Stimulated activated CD8-positive, alpha-beta memory T cell treated with anti-CD3 and anti-CD28 coated beads, Interleukin-15, amount 100 ng/mL, for 48 hours (primary cell): ENCODE measurements around the gene ZNF593.

Experiments used
- DNase-seq, 2 donors: peaks; one replicate each; pipeline ENCODE4 v3.0.0-alpha.2; 2020; ENCODE audit warnings: low read depth in 2 of 2

Gene ZNF593

DNA sequence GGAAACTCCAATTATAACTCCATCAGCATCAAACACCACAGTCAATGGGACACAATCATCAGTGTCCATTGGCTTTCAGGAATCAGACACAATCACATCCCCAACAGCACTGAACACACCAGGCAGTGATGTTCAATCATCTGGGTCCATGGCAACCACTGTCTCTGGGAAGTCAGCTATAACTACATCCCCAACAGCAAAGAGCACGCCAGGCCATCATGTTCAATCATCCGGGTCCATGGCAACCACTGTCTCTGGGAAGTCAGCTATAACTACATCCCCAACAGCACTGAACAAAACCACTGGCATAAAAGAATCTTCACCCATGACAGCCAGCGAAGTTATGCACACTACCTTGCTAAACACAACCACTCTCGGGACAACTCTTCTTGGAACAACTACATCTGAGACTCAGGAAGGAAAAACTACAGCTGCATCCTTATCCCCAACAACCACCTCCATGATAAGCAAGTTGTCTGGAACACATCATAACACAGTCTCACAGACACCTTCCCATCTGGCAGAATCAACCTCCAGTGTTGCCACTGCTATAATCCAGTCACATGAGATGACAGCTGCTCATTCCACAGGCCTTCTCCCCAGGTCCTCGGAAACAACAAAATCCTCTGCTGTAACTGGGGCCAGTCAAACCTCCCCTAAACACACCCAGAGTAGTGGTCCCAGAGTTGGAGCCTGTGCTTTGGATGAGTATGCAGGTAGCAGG lies 40.6 kb downstream of the ZNF593 start:
- no peak for DNase-seq

DNA sequence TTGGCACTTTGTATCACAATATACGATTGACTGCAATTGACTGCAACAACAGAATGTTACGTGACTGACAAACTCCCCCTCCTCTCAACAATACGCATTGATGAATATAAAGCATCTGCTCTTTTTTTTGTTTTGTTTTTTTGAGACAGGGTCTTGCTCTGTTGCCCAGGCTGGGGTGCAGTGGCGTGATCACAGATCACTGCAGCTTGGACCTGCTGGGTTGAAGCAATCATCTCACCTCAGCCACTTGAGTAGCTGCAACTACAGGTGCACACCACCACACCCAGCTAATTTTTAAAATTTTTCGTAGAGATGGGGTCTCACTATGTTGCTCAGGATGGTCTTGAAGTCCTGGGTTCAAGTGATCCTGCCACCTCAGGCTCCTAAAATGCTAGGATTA lies 43.0 kb downstream of the ZNF593 start:
- no peak for DNase-seq

DNA sequence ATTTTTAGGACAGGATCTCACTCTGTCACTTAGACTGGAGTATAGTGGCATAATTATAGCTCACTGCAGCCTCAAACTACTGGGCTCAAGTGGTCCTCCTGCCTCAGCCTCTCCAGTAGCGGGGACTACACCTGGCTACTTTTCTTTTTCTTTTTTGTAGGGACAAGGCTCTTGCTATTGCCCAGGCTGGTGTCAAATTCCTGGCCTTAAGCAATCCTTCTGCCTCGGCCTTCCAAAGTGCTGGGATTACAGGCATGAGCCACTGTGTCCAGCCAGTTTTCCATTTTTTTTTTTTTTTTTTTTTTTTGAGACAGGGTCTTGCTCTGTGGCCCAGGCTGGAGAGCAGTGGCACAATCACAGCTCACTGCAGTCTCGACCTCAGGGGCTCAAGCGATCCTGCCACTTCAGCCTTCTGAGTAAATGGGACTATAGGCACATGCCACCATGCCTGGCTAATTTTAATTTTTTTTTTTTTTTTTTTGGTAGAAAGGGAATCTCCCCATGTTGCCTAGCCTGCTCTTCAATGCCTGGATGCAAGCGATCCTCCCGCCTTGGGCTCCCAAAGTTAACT lies 43.7 kb downstream of the ZNF593 start:
- no peak for DNase-seq

DNA sequence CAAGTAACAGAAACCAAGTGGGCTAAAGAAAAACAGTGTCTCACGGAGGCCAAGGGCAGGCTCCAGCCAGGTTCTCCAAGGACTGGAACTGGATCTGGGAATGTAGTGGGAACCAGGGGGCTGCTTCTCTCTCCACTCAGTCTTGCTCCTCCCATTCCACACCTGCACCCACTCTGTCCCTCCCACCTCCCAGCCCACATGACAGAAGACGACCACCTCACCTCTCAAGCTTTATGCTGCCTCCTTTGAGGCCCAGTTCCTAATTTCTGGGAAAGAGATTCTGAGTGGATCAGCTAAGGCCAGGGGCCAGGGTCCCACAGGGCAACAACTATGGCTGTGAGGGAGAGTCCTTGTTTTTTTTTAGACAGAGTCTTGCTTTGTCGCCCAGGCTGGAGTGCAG lies 45.5 kb downstream of the ZNF593 start:
- no peak for DNase-seq

DNA sequence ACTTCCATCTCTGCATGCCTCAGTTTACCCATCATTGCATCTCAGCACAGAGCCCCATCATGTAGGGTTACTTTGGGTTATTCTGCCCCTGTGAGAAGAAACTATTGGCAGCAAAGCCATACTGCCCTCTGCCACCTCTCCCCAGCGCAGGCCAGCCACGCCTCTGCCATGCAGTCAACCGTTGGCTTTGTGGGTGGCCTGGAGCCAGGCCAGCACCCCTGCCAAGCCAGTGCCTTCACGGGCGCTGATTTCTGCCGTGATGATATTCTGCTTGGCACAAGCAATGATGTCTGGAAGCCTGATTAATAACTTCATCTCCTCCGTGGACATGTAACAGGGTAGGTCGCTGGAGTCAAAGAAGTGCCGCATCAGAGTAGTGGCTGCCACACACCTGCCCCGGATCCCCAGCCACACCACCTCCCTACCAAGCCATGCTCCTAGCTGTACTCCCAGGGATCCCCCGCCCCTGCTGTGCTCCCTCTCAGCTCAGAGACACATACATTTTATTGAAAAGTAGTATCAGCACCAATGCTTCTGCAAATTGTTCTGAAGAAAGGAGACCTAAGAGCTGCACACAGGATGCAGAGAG lies 49.3 kb downstream of the ZNF593 start:
- no peak for DNase-seq
